Measurements from ENCODE around the gene TFEC.
"Not testable (repeated sequence)": the region's sequence is repeated elsewhere in the genome, so short reads cannot be mapped to it uniquely, and the experiment has no call there.

Gene TFEC, protein sequence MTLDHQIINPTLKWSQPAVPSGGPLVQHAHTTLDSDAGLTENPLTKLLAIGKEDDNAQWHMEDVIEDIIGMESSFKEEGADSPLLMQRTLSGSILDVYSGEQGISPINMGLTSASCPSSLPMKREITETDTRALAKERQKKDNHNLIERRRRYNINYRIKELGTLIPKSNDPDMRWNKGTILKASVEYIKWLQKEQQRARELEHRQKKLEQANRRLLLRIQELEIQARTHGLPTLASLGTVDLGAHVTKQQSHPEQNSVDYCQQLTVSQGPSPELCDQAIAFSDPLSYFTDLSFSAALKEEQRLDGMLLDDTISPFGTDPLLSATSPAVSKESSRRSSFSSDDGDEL

DNA sequence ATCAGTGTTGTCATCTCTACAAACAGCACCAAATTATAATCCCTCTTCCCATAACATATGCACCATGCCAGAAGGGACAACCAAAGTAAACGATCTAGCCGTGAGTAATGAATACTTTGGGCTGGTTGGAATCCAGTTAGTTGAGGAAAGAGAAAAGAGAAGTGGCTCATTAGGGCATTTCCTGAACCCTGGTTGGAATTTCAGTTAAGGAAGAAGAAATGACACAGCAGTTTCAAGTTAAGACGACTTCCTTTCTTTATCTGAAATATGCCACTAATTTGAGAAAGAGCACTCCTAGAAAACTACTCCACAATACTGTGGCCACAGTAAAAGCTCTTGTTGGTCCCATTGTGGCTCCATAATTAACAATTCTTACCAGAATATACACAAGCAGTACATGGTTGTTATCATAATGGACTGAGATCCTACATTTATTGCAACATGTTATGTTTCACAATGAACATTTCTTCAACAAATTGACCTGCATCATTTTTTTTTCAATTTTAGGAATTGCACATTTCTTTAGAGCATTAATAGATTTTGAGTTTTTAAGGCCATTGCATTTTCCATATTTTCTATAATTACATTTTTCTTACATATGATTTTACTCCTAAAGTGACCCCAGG is at the start of gene TFEC:
Gene TFEC, minus strand, starts transcription at position 113 of the 626 bp plus-strand sequence. CDS start 46,322 bp downstream, outside the sequence.
- DNase-seq = no peak

DNA sequence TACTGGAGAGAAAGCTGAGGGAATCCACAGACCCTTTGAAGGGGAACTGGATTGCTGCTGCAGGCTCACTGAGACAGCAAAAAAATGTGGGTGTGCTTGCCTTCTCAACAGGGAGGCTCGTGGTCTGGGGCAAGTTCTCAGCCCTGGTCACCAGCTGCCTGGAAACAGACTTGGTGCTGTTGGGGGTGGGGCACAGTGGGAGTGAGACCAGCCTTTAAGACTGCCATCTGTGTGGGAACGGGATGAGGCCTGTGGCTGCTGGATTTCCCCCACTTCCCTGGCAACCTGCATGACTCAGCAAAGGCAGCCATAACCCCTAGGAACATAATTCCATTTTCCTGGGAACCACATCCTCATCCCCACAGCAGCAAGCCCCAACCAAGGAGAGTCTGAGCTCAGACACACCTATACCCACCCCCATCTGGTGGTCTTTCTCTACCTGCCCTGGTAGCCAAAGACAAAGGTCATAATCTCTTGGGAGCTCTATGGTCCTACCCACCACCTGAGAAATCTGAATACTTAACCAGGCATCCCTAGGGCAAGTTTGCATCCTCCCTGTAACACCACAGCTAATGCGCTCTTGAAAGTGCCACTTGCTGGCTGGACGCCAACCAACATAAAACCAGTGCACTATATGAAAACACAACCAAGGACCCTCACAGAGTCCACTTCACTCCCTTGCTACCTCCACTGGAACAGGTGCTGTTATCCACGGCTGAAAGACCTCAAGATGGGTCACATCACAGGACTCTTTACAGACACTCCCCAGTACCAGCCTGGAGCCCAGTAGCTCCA is 45.0 kb upstream of the TFEC start:
- DNase-seq = no peak

DNA sequence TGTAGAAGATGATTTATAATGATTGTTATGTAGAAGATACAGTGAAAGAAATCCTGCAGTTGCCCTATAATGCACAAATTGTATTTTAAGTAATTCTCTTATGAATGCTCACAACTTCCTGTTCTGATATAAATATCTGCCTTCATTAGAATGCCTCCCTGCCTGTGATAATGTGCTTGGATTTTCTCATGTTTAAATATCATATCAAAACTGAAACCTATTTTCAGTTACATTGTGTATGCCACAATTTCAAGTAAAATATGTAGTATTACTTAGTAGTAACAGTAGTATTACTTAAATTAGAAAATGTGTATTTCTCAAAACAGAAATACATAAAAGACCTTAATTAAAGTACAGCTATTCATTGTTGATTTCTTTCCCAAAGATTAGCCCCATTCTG is 41.1 kb upstream of the TFEC start:
- no peak for DNase-seq

DNA sequence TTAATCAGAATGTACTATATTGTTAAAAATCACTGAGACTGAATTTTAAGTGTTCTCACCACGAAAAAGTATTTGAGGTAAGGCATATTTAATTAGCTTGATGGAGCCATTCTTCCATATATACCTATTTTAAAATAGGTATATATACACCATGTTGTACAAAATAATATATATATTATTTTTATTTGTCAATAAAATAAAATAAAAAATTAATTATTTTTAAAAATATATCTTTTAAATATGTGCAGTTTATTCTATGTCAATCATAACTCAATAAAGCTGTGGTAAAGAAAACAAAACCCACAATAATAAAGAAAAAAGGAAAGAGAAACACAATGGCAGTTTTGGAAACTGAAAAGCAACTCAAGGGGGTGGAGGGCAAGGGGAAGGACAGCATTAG is 33.6 kb upstream of the TFEC start:
- DNase-seq = no peak

DNA sequence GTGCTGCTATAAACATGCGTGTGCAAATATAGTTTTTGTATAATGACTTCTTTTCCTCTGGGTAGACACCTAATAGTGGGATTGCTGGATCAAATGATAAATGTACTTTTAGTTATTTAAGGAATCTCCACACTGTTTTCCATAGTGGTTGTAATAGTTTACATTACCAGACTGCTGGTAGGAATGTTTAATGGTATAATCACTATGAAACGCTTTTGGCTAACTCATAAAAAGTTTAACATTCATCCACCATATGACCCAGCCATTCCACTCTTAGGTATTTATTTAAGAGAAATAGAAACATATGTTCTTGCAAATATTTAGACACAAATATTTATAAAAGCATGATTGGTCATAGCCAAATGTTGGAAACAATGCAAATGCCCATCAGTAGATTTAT is 32.1 kb upstream of the TFEC start:
- DNase-seq = no peak

DNA sequence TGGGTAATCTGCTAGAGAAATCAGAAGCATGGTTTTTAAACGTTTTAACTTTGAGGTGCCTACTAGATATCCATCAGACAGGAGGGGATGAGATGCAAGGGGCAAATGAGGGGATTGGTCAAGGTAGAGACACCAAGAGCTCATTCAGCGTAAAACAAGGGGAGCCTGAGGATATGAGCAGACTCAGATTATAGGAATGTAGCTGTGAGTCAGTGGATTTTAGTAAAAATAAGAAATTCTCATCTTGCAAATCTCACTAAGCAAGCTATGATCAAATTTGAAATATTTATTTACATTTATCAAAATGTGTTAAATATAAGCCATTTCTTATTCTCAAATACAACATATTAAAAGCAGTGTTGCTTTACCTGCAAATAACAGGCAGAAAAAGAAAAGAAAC is 21.4 kb upstream of the TFEC start:
- no peak for DNase-seq

DNA sequence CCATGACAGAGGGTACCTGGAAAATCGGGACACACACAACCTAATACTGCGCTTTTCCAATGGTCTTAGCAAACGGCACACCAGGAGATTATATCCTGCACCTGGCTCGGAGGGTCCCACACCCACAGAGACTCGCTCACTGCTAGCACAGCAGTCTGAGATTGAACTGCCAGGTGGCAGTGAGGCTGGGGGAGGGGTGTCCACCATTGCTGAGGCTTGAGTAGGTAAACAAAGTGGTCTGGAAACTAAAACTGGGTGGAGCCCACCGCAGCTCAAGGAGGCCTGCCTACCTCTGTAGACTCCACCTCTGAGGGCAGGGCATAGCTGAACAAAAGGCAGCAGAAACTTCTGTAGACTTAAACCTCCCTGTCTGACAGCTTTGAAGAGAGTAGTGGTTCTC is 16.7 kb upstream of the TFEC start:
- not testable (repeated sequence) for DNase-seq

DNA sequence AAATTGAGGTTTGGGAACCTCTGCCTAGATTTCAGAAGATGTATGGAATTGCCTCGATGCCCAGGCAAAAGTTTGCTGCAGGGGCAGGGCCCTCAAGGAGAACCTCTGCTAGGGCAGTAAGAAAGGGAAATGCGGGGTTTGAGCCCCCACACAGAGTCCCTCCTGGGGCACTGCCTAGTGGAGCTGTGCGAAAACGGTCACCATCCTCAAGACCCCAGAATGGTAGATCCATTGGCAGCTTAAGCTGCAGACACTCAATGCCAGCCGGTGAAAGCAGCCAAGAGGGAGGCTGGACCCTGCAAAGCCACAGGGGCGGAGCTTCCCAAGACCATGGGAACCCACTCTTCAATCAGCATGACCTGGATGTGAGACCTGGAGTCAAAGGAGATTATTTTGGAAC is 15.0 kb upstream of the TFEC start:
- DNase-seq = no peak

DNA sequence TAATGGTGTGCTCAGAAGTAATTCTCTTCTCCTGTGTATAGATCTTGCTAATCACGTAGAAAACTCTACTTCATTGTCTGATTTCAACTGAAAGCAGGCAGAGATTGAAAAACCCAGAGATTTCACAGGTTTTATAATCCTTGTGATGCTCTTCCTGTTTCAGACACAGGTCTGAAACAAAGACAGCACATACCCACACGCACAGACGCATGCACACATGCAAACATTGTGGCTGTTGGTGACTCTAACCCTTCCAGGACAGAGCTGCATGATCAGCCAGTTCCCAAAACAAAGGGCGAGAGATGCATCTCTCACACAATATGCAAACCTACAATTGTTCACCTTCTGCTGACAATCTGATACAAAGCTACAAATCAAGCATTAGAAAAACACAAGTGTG is 11.1 kb upstream of the TFEC start:
- DNase-seq = no peak

DNA sequence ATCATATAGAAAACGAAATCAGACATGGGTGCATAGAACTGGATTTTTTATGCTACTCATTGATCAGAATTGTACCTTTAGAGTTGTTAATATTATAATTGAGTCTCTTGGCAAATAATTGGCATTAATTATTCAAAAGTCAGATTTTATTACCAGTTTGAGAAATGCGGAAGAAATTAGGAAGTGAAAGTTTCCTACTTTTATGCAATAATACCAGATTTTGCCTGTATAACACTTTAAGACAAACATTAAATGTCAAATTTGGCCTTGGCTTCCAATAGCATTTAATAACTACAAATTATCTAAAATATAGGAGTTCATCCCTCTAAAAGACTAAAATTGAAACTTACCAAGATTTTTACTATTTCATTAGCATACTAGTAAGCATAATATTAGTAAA is 6.8 kb upstream of the TFEC start:
- no peak for DNase-seq

DNA sequence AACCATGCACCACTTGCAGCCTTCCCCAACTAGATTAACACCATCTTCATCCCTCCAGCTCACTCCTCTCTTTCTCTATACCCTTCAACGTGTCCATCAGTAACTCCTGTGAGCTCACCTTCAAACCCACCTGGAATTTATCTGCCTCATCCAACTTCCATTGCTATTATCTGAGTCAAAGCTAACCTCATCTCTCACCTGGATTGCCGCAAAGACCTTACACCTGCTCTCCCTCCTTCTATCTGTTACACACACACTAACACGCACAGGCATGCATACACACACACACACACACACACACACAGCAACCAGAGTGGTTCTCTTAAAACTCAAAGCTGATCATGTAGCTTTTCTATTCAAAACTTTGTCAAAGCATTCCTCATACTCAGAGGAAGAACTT is 3.8 kb upstream of the TFEC start:
- DNase-seq = no peak

DNA sequence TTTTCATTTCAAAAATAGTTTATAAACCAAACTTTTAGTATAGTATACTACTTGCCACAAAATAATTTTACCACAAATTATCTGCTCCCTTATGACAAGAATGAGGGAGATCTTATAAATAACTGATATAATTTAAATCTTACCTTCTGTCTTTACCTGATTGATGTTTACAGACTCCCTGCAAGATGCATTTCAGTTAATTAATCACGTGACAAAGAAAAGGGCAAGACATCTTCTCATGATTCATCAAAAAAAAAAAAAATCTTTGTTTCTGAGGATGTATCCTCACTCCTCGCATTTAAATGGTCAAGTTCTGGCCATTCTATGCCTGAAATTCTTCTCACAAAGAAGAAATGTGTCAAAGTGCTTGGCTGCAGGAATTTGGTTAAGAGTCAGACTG is 2.3 kb upstream of the TFEC start:
- DNase-seq = no peak

DNA sequence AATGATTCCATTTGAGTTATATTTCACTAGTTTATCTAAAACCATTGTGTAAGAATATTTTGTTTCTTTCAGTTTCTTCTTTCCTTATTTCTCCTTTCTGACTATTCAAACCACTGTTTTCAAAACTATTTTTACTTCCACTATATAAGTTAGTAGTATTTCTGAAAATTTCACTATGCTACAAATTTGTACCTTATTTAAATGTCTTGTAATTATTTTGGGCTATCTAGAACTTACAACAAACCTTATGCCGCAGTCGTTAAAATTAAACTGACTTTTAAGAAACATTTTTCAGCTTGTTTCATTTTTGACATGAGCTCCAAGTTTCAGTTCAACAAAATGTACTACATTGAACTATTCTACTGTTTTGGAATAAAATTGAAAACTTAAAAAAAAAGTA is 1.8 kb downstream of the TFEC start:
- no peak for DNase-seq

DNA sequence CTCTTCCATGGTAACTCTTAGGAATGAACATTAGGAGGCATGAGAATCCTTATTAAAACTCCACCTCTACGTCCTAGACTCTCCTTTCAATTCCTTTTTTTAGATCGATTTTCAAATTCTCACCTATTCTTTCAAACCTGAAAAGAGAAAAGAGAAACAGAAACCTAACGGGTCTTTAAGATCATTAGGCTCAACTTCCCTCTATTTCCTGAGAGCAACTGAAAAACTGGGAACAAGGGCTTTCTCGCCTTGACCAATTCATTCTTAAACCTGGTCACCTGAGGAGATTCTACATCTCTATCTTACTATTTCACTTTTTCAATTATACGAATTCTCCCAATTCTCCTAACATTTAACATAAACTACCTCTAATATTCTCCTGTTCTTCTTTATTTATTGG is 2.8 kb downstream of the TFEC start:
- DNase-seq = no peak

DNA sequence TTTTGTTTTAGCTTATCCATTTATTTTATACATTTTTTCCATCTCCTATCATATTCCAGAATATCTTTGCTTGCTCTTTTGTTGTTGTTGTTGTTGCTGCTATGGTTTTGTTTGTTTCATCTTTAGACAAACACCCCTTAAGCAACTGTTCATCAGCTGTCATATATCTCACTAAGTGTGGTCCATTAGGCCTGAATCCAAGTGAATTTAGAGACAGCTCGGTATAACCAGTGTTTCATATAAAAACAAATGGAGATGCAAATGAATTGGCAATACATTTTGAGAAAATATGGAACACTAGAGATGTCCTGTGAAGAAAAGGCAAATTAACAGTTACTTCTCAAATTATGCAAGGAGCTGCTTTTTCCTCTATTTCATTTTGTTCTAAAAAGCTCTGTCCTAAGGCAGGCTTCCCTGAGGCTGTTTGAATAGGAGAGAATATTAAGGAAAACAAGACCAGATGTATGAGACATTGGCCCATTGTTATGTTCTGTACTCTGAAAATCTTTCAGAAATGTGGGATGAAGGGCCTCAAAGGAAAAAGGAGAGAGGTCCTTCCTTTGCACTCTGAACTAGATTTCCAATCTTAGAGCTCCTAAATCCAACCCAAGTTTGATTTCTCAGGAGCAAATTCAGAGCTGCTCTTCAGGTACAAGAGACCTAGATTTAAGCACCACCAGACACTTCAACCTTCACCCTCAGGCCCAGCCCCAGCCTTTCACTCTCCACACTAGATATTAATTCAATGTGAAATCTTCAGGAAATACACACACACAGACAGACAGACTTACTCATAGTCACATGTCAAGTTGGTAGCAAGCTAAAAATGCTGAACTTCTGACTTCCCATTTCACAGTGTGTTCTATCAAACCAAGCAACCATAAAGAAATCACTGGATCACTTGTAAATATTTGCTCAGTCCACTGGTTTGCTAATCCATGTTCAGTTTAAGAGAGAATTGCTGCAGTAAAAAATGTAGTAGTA is 5.4 kb downstream of the TFEC start:
- no peak for DNase-seq

DNA sequence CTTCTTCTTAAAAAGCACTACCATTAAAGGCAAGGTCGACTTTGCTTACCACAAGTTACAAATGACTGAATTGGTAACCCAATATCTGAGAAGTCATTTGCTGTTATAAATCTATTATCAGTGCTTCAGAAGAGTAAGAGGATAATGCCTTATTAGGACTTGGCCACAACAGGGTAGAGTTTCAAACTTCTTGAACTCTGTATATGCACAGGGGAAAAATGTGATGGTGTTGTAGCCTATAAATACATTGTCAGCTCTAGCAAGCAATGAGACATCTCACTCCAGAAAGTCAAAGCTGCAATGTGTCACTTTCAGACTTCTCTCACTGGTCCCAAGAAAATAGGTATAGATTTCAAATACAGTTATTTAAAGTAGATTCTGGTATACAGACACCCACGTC is 9.3 kb downstream of the TFEC start:
- DNase-seq = no peak

DNA sequence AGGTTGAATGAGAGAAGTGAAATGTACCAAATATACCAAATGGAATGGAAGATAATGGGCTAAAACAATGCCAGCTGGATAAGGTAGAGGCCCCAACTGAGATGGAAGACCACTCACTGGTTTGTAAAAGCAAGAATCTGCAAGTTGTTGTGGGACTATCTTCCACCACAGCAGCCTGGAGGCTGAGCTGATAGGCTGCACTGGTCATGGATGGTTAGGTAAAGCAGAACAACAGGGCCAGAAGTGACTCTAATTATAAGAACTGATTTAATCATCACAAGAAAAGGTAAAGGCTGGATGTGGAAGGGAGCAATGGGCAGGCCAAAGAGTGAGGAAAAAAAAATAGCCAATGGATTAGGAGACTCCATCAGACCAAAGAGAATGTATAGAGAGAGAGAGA is 11.8 kb downstream of the TFEC start:
- no peak for DNase-seq

DNA sequence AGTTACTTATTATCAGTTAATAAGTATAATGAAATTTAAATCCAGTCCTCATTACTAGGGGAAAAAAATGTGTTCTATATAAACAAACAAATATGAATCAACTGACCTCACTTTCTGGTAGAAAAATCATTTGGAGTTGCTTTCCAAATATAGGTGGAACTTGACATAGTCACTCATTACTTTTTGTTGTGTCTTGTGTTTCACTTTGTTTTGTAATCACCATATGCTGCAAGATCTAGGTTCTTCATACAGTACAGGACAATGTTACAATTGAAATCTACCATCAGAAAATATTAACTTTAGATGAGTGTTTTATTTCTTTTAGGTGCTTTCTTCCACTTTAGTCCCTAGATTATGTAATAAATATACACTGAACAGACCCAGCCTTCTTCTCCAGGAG is 16.9 kb downstream of the TFEC start:
- no peak for DNase-seq

DNA sequence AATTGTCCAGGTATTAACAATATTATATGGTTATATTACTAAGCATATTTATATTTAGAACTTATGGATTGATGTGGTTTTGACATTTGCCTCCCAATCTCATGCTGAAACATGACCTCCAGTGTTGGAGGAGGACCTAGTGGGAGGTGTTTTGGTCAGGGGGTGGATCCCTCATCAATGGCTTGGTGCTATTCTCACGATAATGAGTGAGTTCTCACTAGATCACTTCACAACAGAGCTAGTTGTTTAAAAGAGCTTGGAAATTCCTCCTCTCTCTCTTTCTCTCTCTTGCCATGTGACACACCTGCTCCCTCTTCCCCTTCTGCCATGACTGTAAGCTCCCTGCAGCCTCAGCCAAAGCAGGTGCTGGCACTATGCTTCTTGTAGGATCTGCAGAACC is 19.0 kb downstream of the TFEC start:
- DNase-seq = no peak

DNA sequence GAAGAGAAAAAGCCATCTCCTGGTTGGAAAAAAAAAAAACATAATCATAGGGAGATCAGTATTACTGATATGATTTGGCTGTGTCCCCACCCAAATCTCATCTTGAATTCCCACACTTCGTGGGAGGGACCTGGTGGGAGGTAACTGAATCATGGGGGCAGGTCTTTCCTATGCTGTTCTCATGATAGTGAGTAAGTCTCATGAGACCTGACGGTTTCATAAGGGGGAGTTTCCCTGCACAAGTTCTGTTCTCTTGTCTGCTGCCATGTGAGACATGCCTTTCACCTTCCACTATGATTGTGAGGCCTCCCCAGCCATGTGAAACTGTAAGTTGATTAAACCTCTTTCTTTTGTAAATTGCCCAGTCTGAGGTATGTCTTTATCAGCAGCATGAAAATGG is 25.8 kb downstream of the TFEC start:
- not testable (repeated sequence) for DNase-seq

DNA sequence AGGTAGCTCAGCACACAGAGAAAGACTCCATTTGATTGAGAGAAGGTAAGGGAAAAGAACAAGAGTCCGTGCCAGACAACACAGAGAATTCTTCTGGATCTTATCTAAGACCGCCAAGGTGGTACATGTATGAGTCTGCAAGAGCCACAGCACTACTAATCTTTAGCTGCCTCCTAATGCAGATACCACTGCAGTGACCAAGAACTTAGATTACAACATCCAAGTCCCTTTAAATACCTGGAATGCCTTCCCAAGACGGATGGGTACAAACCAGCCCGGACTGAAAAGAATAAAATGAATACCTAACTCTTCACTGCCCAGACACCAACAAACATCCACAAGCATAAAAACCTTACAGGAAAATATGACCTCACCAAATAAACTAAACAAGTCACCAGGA is 33.3 kb downstream of the TFEC start:
- no peak for DNase-seq

DNA sequence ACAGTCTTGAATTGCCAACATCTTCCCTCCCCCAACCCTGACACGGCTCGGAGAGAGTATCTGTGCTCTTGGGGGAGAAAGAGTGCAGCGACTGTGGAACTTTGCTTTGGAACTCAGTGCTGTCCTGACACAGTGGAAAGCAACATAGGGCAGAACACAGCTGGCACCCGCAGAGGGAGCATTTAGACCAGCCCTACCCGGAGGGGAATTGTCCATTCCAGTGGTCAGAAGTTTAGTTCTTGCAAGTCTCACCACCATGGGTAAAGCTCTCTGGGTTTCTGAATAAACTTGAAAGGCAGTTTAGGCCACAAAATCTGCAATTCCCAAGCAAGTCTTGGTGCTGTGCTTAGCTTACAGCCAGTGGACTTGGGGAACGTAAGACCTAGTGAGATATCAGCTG is 34.9 kb downstream of the TFEC start:
- no peak for DNase-seq

DNA sequence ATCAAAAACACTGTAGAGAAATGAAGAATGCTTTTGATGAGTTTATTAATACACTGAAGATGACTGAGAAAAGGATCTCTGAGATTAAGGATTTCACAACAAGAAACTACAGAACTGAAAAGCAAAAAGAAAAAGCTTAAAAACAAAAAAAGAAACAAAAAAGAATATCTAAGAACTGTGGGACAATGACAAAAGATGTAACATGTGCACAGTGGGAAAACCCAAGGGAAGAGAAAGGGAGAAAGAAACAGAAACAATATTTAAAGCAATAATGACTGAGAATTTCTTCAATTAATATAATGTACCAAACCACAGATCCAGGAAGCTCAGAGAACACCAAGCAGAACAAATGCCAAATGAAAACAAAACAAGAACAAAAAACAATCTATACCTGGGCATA is 42.2 kb downstream of the TFEC start:
- no peak for DNase-seq
